Measurements from ENCODE around the gene ADI1. TPM values are rescaled to one million over a fixed set of nuclear protein-coding genes. Genes with fewer than 3 reads are reported as not detected.

ADI1 gene
- total RNA-seq, 4 donors from 2014 or later: 61.9 to 106 (median 82.9) TPM

GRCh38 chr2:3487432-3487831, 31.9 kb downstream of the ADI1 start:
- Histone ChIP-seq H3K4me1 (no peaks in the 10 kb centered on the region), H3K27me3 (no peaks in the 10 kb centered on the region), H3K27ac (no peak overlapping the region), H3K9me3 (no peaks in the 10 kb centered on the region), H3K36me3 (peaks cover 0 to 38% of the 10 kb centered on the region in 2 donors), H3K4me3 (no peak overlapping the region)
- WGBS, 2 donors (ENCODE audit: low coverage in 1 of 2): 58 to 88% methylated on average over 3 to 4 of the region's 10 CpGs
- ATAC-seq: no peak
- TF ChIP-seq, protein P1, sequence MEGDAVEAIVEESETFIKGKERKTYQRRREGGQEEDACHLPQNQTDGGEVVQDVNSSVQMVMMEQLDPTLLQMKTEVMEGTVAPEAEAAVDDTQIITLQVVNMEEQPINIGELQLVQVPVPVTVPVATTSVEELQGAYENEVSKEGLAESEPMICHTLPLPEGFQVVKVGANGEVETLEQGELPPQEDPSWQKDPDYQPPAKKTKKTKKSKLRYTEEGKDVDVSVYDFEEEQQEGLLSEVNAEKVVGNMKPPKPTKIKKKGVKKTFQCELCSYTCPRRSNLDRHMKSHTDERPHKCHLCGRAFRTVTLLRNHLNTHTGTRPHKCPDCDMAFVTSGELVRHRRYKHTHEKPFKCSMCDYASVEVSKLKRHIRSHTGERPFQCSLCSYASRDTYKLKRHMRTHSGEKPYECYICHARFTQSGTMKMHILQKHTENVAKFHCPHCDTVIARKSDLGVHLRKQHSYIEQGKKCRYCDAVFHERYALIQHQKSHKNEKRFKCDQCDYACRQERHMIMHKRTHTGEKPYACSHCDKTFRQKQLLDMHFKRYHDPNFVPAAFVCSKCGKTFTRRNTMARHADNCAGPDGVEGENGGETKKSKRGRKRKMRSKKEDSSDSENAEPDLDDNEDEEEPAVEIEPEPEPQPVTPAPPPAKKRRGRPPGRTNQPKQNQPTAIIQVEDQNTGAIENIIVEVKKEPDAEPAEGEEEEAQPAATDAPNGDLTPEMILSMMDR (IDR thresholded peaks at IDR 0.05): no peak
- no peak for TF ChIP-seq POLR2A (IDR thresholded peaks at IDR 0.05)
- TF ChIP-seq POLR2AphosphoS5 (IDR thresholded peaks at IDR 0.05): no peak
- no peak for TF ChIP-seq EP300 (IDR thresholded peaks at IDR 0.05)

DNA sequence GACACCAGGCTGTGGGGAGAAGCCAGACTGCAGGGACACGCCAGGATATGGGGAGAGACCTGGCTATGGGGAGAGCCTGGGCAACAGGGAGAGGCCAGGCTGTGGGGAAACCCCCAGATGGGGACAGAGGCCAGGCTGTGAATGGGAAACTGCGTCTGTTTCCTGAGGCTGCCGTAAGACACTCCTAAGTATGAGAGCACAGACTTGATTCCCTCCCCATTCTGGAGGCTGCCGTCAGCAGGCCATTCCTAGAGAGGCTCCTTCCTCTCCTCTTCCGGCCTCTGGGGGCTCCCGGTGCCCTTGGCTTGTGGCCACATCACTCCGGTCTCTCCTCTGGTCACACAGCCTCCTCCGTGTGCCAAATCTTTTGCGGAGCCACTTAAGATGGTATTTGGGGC, 32.3 kb downstream of the ADI1 start:
- ATAC-seq: no peak
- WGBS, 2 donors (ENCODE audit: low coverage in 1 of 2): 67 to 80% methylated on average over 1 to 5 of the region's 9 CpGs

GRCh38 chr2:3486047-3487027, 33.0 kb downstream of the ADI1 start:
- Histone ChIP-seq H3K9me3 (no peaks in the 10 kb centered on the region), H3K27ac (no peak overlapping the region), H3K27me3 (no peaks in the 10 kb centered on the region), H3K4me3 (no peak overlapping the region), H3K36me3 (peaks cover 0 to 48% of the 10 kb centered on the region in 2 donors), H3K4me1 (no peaks in the 10 kb centered on the region)
- 85 to 89% methylated on average over 8 of the region's 29 CpGs for WGBS, 2 donors (ENCODE audit: low coverage in 1 of 2)
- TF ChIP-seq POLR2AphosphoS5 (IDR thresholded peaks at IDR 0.05) (no peak), EP300 (IDR thresholded peaks at IDR 0.05) (no peak)
- TF ChIP-seq, protein P1 (IDR thresholded peaks at IDR 0.05): no peak
- ATAC-seq: no peak

More for the DNA sequence above, 32.3 kb downstream of the ADI1 start:
- H3K27ac ChIP-seq: no peak overlapping the region
- no peaks in the 10 kb centered on the region for H3K27me3 ChIP-seq
- no peak for TF ChIP-seq POLR2AphosphoS5 (IDR thresholded peaks at IDR 0.05)
- H3K4me3 ChIP-seq: no peak overlapping the region
- no peaks in the 10 kb centered on the region for H3K4me1 ChIP-seq
- no peaks in the 10 kb centered on the region for H3K9me3 ChIP-seq
- H3K36me3 ChIP-seq: peaks cover 0 to 43% of the 10 kb centered on the region in 2 donors

DNA sequence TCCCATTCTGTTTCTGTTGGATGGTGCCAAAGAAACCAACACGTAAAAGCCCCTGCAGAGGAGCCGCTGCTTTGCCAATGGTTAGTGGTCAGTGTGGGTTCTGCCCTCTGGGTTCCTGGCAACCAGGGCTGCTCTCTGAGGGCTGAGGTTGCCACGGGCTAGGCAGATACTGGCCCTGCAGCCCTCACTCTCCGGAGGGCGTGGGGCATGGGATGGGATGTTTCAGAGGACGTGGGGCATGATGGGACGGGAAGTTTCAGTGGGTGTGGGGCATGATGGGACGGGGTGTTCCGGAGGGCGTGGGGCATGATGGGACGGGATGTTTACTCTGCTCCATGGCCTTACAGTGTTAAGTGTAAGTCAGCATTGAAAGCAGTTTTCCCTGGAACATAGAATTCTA, 34.2 kb downstream of the ADI1 start:
- H3K9me3 ChIP-seq: no peaks in the 10 kb centered on the region
- H3K4me1 ChIP-seq: peaks cover 0 to 7% (median 0%) of the 10 kb centered on the region in 3 donors
- TF ChIP-seq EP300 (IDR thresholded peaks at IDR 0.05): no peak
- no peak for TF ChIP-seq POLR2A (IDR thresholded peaks at IDR 0.05)
- TF ChIP-seq, protein P1 (IDR thresholded peaks at IDR 0.05): no peak
- no peak for TF ChIP-seq POLR2AphosphoS5 (IDR thresholded peaks at IDR 0.05)
- no peak overlapping the region for H3K27ac ChIP-seq
- H3K36me3 ChIP-seq: peaks cover 0 to 52% of the 10 kb centered on the region in 2 donors
- H3K4me3 ChIP-seq: no peak overlapping the region
- ATAC-seq: no peak
- no peaks in the 10 kb centered on the region for H3K27me3 ChIP-seq
- 96 to 100% methylated on average over 1 to 6 of the region's 11 CpGs for WGBS, 2 donors (ENCODE audit: low coverage in 1 of 2)

- WGBS, 2 donors (ENCODE audit: low coverage in 1 of 2): 90% methylated on average over 6 to 20 of the region's 34 CpGs
- H3K4me3 ChIP-seq: no peak overlapping the region
- H3K9me3 ChIP-seq: no peaks in the 10 kb centered on the region
- TF ChIP-seq POLR2AphosphoS5 (IDR thresholded peaks at IDR 0.05) (no peak), POLR2A (IDR thresholded peaks at IDR 0.05) (no peak), EP300 (IDR thresholded peaks at IDR 0.05) (no peak)
- TF ChIP-seq, protein P1 (IDR thresholded peaks at IDR 0.05): no peak
- peaks cover 0 to 61% of the 10 kb centered on the region in 2 donors for H3K36me3 ChIP-seq
- no peak for ATAC-seq
- H3K27ac ChIP-seq: peak overlapping the region in 1 of 4 donors; percentile 42
- no peaks in the 10 kb centered on the region for H3K27me3 ChIP-seq
- H3K4me1 ChIP-seq: peaks cover 0 to 13% (median 0%) of the 10 kb centered on the region in 3 donors
Observed at GRCh38 chr2:3483986-3484960, 35.1 kb downstream of the ADI1 start.

Measured in gastroesophageal sphincter (tissue), 4 donors.